H9 (cell line): Measurements from ENCODE around the gene CDHR2. TPM values are rescaled to one million over a fixed set of nuclear protein-coding genes. Genes with fewer than 3 reads are reported as not detected.

Experiments
- DNase-seq: peaks from one replicate; pipeline ENCODE4 v3.0.0-alpha.2; 2017
- H2AFZ ChIP-seq: one replicate; pipeline ENCODE4 v1.6.1; 2013; ENCODE audit warnings: mild to moderate bottlenecking, low read length, control low read depth, moderate library complexity
- H2AK5ac ChIP-seq: 2 replicates; pipeline ENCODE4 v1.6.1; 2013; ENCODE audit warnings: low read length, control low read depth, mixed read lengths; ENCODE audit not compliant: insufficient read length
- H2BK120ac ChIP-seq: one replicate; pipeline ENCODE4 v1.6.1; 2013; ENCODE audit warnings: low read depth, mild to moderate bottlenecking, low read length, control low read depth, inconsistent platforms; ENCODE audit not compliant: poor library complexity, severe bottlenecking
- H2BK12ac ChIP-seq: 2 replicates; pipeline ENCODE4 v1.6.1; 2013; ENCODE audit warnings: low read length, control low read depth, mixed read lengths, low read depth; ENCODE audit not compliant: insufficient read length
- H2BK15ac ChIP-seq: 2 replicates; pipeline ENCODE4 v1.6.1; 2013; ENCODE audit warnings: low read depth, low read length, control low read depth
- H2BK20ac ChIP-seq: one replicate; pipeline ENCODE4 v1.6.1; 2013; ENCODE audit warnings: low read depth, mild to moderate bottlenecking, low read length, control low read depth, inconsistent platforms; ENCODE audit not compliant: poor library complexity, severe bottlenecking
- H2BK5ac ChIP-seq: 2 replicates; pipeline ENCODE4 v1.6.1; 2013; ENCODE audit warnings: low read length, control low read depth, mixed read lengths; ENCODE audit not compliant: insufficient read length
- H3K14ac ChIP-seq: 2 replicates; pipeline ENCODE4 v1.6.1; 2013; ENCODE audit warnings: low read length, control low read depth; ENCODE audit not compliant: insufficient read depth
- H3K18ac ChIP-seq: 2 replicates; pipeline ENCODE4 v1.6.1; 2013; ENCODE audit warnings: low read depth, mild to moderate bottlenecking, mixed read lengths, low read length, control low read depth; ENCODE audit not compliant: insufficient read length
- H3K23ac ChIP-seq: 2 replicates; pipeline ENCODE4 v1.6.1; 2013; ENCODE audit warnings: low read length, control low read depth, mixed read lengths, low read depth; ENCODE audit not compliant: insufficient read length
- H3K23me2 ChIP-seq: 2 replicates; pipeline ENCODE4 v1.6.1; 2013; ENCODE audit warnings: low read depth, mild to moderate bottlenecking, mixed read lengths, low read length, control low read depth; ENCODE audit not compliant: insufficient read length, poor library complexity, severe bottlenecking
- H3K27ac ChIP-seq: 2 replicates; pipeline ENCODE4 v1.5.1; 2013; ENCODE audit warnings: low read length, control low read depth, mixed read lengths, low read depth; ENCODE audit not compliant: insufficient read length
- H3K27me3 ChIP-seq: 2 replicates; pipeline ENCODE4 v1.6.1; 2013; ENCODE audit warnings: low read length, control low read depth, inconsistent platforms; ENCODE audit not compliant: insufficient read depth
- H3K4ac ChIP-seq: 2 replicates; pipeline ENCODE4 v1.6.1; 2013; ENCODE audit warnings: low read depth, mild to moderate bottlenecking, control low read depth, inconsistent platforms, low read length, moderate library complexity
- H3K4me1 ChIP-seq: 2 replicates; pipeline ENCODE4 v1.6.1; 2013; ENCODE audit warnings: low read length, control low read depth, inconsistent platforms; ENCODE audit not compliant: insufficient read depth
- H3K4me2 ChIP-seq: 2 replicates; pipeline ENCODE4 v1.6.1; 2013; ENCODE audit warnings: low read length, control low read depth, mixed read lengths; ENCODE audit not compliant: insufficient read length, insufficient read depth
- H3K56ac ChIP-seq: 2 replicates; pipeline ENCODE4 v1.6.1; 2013; ENCODE audit warnings: low read depth, mild to moderate bottlenecking, mixed read lengths, low read length, control low read depth; ENCODE audit not compliant: insufficient read length
- H3K79me1 ChIP-seq: 2 replicates; pipeline ENCODE4 v1.6.1; 2013; ENCODE audit warnings: low read depth, mild to moderate bottlenecking, moderate library complexity, low read length, control low read depth, inconsistent platforms; ENCODE audit not compliant: insufficient read depth, poor library complexity, severe bottlenecking
- H3K79me2 ChIP-seq: 2 replicates; pipeline ENCODE4 v1.6.1; 2013; ENCODE audit warnings: low read length, control low read depth, inconsistent platforms; ENCODE audit not compliant: insufficient read depth
- H3K9ac ChIP-seq: 2 replicates; pipeline ENCODE4 v1.6.1; 2013; ENCODE audit warnings: low read length, control low read depth, mixed read lengths; ENCODE audit not compliant: insufficient read length; ENCODE audit errors: extremely low read depth
- H3K9me3 ChIP-seq: one replicate; pipeline ENCODE4 v1.6.1; 2013; ENCODE audit warnings: low read depth, low read length, inconsistent platforms; ENCODE audit not compliant: control insufficient read depth
- H3T11ph ChIP-seq: one replicate; pipeline ENCODE4 v1.6.1; 2013; ENCODE audit warnings: mild to moderate bottlenecking, low read length, control low read depth, inconsistent platforms
- H4K20me1 ChIP-seq: one replicate; pipeline ENCODE4 v1.6.1; 2013; ENCODE audit not compliant: control insufficient read depth, insufficient read length, insufficient read depth
- H4K5ac ChIP-seq: 2 replicates; pipeline ENCODE4 v1.6.1; 2013; ENCODE audit warnings: low read depth, mild to moderate bottlenecking, mixed read lengths, low read length, control low read depth; ENCODE audit not compliant: insufficient read length
- H4K8ac ChIP-seq: replicated peaks from 2 replicates; pipeline ENCODE4 v1.6.1; 2013; ENCODE audit warnings: low read length, control low read depth, mixed read lengths, low read depth; ENCODE audit not compliant: insufficient read length
- H4K91ac ChIP-seq: 2 replicates; pipeline ENCODE4 v1.6.1; 2013; ENCODE audit warnings: low read depth, mild to moderate bottlenecking, moderate library complexity, mixed read lengths, low read length, control low read depth; ENCODE audit not compliant: insufficient read length
- H3K27ac Mint-ChIP-seq, 3 experiments: 2 replicates in 2 of 3; 3 replicates in 1 of 3; pipeline ENCODE4 v1.8.0; 2020 to 2021; ENCODE audit warnings: mixed read lengths in 3 of 3, mild to moderate bottlenecking in 1 of 3, moderate library complexity in 1 of 3
- H3K27me3 Mint-ChIP-seq: 2 replicates; pipeline ENCODE4 v1.8.0; 2021; ENCODE audit warnings: low read depth, mild to moderate bottlenecking, moderate library complexity, mixed read lengths
- H3K36me3 Mint-ChIP-seq, 3 experiments: 2 replicates in 2 of 3; 3 replicates in 1 of 3; pipeline ENCODE4 v1.8.0; 2020 to 2021; ENCODE audit warnings: low read depth in 3 of 3, mixed read lengths in 3 of 3; ENCODE audit not compliant: insufficient read depth in 1 of 3
- H3K4me1 Mint-ChIP-seq, 2 experiments: 2 replicates each; pipeline ENCODE4 v1.8.0; 2020; ENCODE audit warnings: mixed read lengths in 2 of 2
- H3K4me3 Mint-ChIP-seq, 2 experiments: 2 replicates in 1 of 2; 3 replicates in 1 of 2; pipeline ENCODE4 v1.8.0; 2020 to 2021; ENCODE audit warnings: mild to moderate bottlenecking in 2 of 2, mixed read lengths in 2 of 2, moderate library complexity in 1 of 2
- H3K9me3 Mint-ChIP-seq, 2 experiments: 2 replicates in 1 of 2; 3 replicates in 1 of 2; pipeline ENCODE4 v1.8.0; 2020; ENCODE audit warnings: mild to moderate bottlenecking in 2 of 2, mixed read lengths in 2 of 2, moderate library complexity in 1 of 2
- CTCF ChIP-seq: fragments of 200-600 bp; sonication (generic); conservative IDR thresholded peaks from 3 replicates; pipeline ENCODE4 v1.8.0; 2021; ENCODE audit warnings: antibody characterized with exemption, mild to moderate bottlenecking
- WGBS: extraction: QIAGEN DNeasy Blood & Tissue Kit; methylation state at CpG from one replicate; pipeline ENCODE4 v1.1.7; 2013; ENCODE audit warnings: missing lambda C conversion rate, low lambda C conversion rate, mixed read lengths; ENCODE audit not compliant: insufficient read length; ENCODE audit errors: extremely low coverage; 5-methylcytosine and 5-hydroxymethylcytosine counted together
- total RNA-seq: library from RNA; stranded (reverse); gene quantifications from 2 replicates; pipeline ENCODE4 v1.2.1, GENCODE V29; 2021

CDHR2 gene
- total RNA-seq, 1 experiment from 2014 or later, result 0.90 TPM

GRCh38 chr5:176562189-176562588 is 13.0 kb downstream of the CDHR2 start:
- Histone ChIP-seq H3K14ac (no peak overlapping the region; the same call in 1 of the 2 replicates), H4K20me1 (no peaks in the 10 kb centered on the region), H3K4me2 (no peak overlapping the region), H3K9ac (no peak overlapping the region), H2BK12ac (no peak overlapping the region), H2BK15ac (no peak overlapping the region), H4K8ac (no peak overlapping the region), H2AFZ (no peak overlapping the region), H3K56ac (no peak overlapping the region), H3K79me1 (no peaks in the 10 kb centered on the region), H4K91ac (no peak overlapping the region), H3K23ac (no peak overlapping the region), H3K27me3 (no peaks in the 10 kb centered on the region), H3K4ac (no peak overlapping the region), H2BK120ac (no peak overlapping the region), H3K4me1 (no peaks in the 10 kb centered on the region), H3T11ph (no peak overlapping the region), H3K79me2 (no peaks in the 10 kb centered on the region), H2BK20ac (no peak overlapping the region), H4K5ac (no peak overlapping the region), H3K18ac (no peak overlapping the region), H2BK5ac (no peak overlapping the region), H2AK5ac (no peak overlapping the region), H3K9me3 (no peaks in the 10 kb centered on the region), H3K27ac (no peak overlapping the region), H3K23me2 (no peaks in the 10 kb centered on the region)
- peaks cover 3 to 6% of the 10 kb centered on the region in 2 experiments; a peak in 4 of 5 replicates for H3K9me3 Mint-ChIP-seq
- H3K4me1 Mint-ChIP-seq, result peaks cover 24 to 25% of the 10 kb centered on the region in 2 experiments
- H3K27me3 Mint-ChIP-seq, result peaks cover 3% of the 10 kb centered on the region
- H3K36me3 Mint-ChIP-seq, result peaks cover 0 to 3% (median 0%) of the 10 kb centered on the region in 3 experiments; a peak in 2 of 7 replicates
- H3K4me3 Mint-ChIP-seq, result no peak overlapping the region; a peak in 1 of 5 replicates
- no peak for DNase-seq
- no peak overlapping the region; a peak in 1 of 7 replicates for H3K27ac Mint-ChIP-seq
- WGBS, result no CpG with 5 or more reads among the region's 10 CpGs
- no peak for TF ChIP-seq CTCF
